Progenitor cell of endocrine pancreas (in vitro differentiated cells): ENCODE data around the gene TMEM132D. TPM values are rescaled to one million over a fixed set of nuclear protein-coding genes. Genes with fewer than 3 reads are reported as not detected.

Experiments used
- DNase-seq: peaks from one replicate; pipeline ENCODE4 v3.0.0; 2021; ENCODE audit warnings: low spot score; ENCODE audit not compliant: unreplicated experiment
- H3K27ac Mint-ChIP-seq: 2 replicates; pipeline ENCODE4 v1.8.0; 2021; ENCODE audit warnings: mild to moderate bottlenecking, moderate library complexity, mixed read lengths
- H3K27me3 Mint-ChIP-seq: 2 replicates; pipeline ENCODE4 v1.8.0; 2021; ENCODE audit warnings: mixed read lengths
- H3K36me3 Mint-ChIP-seq: 2 replicates; pipeline ENCODE4 v1.8.0; 2022; ENCODE audit warnings: mixed read lengths; ENCODE audit not compliant: insufficient read depth
- H3K4me1 Mint-ChIP-seq: 2 replicates; pipeline ENCODE4 v1.8.0; 2021; ENCODE audit warnings: low read depth, mixed read lengths
- H3K4me3 Mint-ChIP-seq: 2 replicates; pipeline ENCODE4 v1.8.0; 2021; ENCODE audit warnings: low read depth, mild to moderate bottlenecking, moderate library complexity, mixed read lengths
- H3K9me3 Mint-ChIP-seq: 2 replicates; pipeline ENCODE4 v1.8.0; 2021; ENCODE audit warnings: low read depth, mixed read lengths
- CTCF ChIP-seq: fragments of 200-600 bp; sonication (generic); IDR thresholded peaks from one replicate; pipeline ENCODE4 v1.5.0; 2021; ENCODE audit warnings: antibody characterized with exemption, mild to moderate bottlenecking; ENCODE audit not compliant: unreplicated experiment
- total RNA-seq: library from RNA; stranded (reverse); gene quantifications from 2 replicates; pipeline ENCODE4 v1.2.1, GENCODE V29; 2021

The TMEM132D gene
- total RNA-seq, 1 donor from 2014 or later, result 0.46 TPM

DNA sequence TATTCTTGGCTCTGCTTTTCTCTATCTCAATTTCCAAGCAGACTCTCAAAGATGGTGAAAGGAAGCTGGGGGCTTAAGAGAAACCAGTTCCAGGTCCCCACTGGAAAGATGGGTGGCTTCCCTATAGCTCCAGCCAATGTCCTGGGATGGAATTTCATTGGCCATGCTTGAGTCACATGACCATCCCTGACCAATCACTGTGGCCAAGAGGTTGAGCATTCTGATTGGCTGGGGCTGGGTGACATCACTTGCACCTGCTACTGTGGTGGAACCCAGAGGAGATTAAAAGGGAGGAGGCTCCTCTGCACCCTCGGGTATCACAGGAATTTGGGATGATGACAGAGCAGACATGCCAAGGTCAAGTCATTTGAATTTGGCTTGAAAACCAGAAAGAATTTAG, 436.5 kb downstream of the TMEM132D start:
- Mint-ChIP-seq H3K4me3 (no peak overlapping the region), H3K27ac (no peak overlapping the region), H3K27me3 (peaks cover 3% of the 10 kb centered on the region), H3K36me3 (no peaks in the 10 kb centered on the region), H3K9me3 (no peaks in the 10 kb centered on the region), H3K4me1 (peaks cover 3% of the 10 kb centered on the region)
- no peak for TF ChIP-seq CTCF
- no peak for DNase-seq

- Mint-ChIP-seq H3K27ac (no peak overlapping the region), H3K9me3 (no peaks in the 10 kb centered on the region), H3K27me3 (peaks cover 3% of the 10 kb centered on the region), H3K4me1 (peaks cover 3% of the 10 kb centered on the region), H3K4me3 (no peak overlapping the region), H3K36me3 (no peaks in the 10 kb centered on the region)
- DNase-seq, result no peak
- no peak for TF ChIP-seq CTCF
Observed at GRCh38 chr12:129466499-129466898, 437.3 kb downstream of the TMEM132D start.

- Mint-ChIP-seq H3K4me3 (no peak overlapping the region), H3K27ac (no peak overlapping the region), H3K27me3 (peaks cover 24% of the 10 kb centered on the region), H3K9me3 (no peaks in the 10 kb centered on the region), H3K4me1 (no peaks in the 10 kb centered on the region), H3K36me3 (no peaks in the 10 kb centered on the region)
- DNase-seq, result no peak
- no peak for TF ChIP-seq CTCF
Observed at GRCh38 chr12:129459886-129460285, 443.9 kb downstream of the TMEM132D start.

GRCh38 chr12:129446696-129447095, 457.1 kb downstream of the TMEM132D start:
- H3K36me3 Mint-ChIP-seq, result no peaks in the 10 kb centered on the region
- no peak overlapping the region for H3K27ac Mint-ChIP-seq
- H3K4me1 Mint-ChIP-seq, result peaks cover 4% of the 10 kb centered on the region
- no peak for TF ChIP-seq CTCF
- H3K9me3 Mint-ChIP-seq, result no peaks in the 10 kb centered on the region
- peaks cover 65% of the 10 kb centered on the region for H3K27me3 Mint-ChIP-seq
- H3K4me3 Mint-ChIP-seq, result no peak overlapping the region
- DNase-seq, result no peak

DNA sequence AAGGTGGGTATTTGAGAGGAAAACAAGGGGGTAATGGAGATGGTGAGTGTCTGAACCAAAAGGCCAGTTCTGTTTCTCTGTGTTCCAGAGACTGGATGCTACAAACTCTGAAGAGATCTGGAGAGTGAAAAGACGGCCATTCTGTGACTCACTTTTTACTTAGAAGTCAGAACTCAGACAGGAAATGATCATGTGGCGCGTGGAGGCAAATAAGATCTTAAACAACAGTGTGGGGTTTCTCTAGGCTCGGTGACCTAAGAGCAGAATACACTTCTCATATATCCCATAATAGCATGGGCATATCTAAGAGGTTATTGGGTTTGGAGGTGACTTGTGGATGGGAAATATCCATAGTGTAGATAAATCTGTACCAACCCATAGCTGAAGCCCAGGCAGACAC, 463.5 kb downstream of the TMEM132D start:
- no peak for DNase-seq
- Mint-ChIP-seq H3K4me3 (no peak overlapping the region), H3K27ac (no peak overlapping the region), H3K4me1 (no peaks in the 10 kb centered on the region), H3K36me3 (no peaks in the 10 kb centered on the region), H3K27me3 (peaks cover 28% of the 10 kb centered on the region), H3K9me3 (no peaks in the 10 kb centered on the region)
- no peak for TF ChIP-seq CTCF
